Measurements from ENCODE around the gene TMEM62.

The TMEM62 gene

GRCh38 chr15:43133430-43134156 is at the start of gene TMEM62:
Gene TMEM62, plus strand, starts transcription at chr15:43133586. Its CDS starts 217 bp downstream, at chr15:43133803.
- peak; percentile 26 for DNase-seq

- DNase-seq, result no peak
Observed at GRCh38 chr15:43085921-43086320, 47.5 kb upstream of the TMEM62 start.

- no peak for DNase-seq
Observed at GRCh38 chr15:43086551-43086950, 46.8 kb upstream of the TMEM62 start.

DNA sequence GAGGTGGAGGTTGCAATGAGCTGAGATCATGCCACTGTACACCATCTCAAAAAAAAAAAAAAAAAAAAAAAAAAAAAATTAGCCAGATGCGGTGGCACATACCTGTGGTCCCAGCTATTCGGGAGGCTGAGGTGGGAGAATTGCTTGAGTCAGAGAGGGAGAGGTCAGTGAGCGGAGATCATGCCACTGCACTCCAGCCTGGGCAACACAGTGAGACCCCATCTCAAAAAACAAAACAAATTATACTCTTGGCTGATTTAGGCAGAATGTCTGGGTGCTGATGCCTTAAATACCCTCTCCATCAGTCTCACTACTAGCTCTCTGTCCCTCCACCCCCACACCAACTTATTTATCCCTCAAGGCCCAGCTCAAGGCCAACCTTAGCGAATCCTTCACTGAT is 41.5 kb upstream of the TMEM62 start:
- DNase-seq, result no peak

DNA sequence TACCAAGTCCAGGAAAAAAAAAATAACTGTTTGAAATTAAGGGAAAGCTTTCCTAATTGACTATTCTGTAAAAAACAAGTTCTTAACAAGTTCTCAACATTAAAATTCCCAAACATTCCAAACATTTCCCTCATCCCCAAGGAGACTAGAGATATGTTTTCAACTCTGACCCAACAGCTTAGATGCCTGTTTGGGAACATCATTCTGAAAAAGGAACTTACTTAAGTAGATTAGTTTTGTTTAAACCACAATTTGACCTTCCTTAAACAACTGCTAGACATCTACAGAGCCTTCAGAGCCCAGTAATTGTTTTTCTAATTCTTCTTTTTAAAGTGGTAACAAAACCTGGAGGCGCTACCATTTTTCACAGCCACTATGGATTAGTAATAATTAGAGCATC is 40.4 kb upstream of the TMEM62 start:
- no peak for DNase-seq

GRCh38 chr15:43094416-43095030 is 38.9 kb upstream of the TMEM62 start:
- no peak for DNase-seq

DNA sequence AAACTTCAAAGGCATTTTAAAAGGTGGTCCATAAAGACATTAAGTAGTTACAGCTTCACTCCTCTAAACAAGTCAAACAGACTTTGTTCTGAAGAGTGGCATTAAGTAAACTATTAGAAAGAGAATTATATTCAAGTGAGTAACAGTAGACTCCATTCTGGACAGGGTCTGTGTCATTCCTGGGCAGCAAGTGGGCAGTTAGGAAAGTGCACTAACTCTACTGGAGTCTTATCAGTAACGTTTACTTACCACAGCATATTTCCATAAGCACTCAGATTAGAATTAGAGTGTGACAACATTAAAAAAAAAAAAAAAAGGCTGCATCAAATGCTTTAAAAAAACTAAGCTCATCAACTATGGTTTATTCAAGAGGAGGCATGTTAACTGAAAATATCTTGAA is 38.1 kb upstream of the TMEM62 start:
- no peak for DNase-seq

DNA sequence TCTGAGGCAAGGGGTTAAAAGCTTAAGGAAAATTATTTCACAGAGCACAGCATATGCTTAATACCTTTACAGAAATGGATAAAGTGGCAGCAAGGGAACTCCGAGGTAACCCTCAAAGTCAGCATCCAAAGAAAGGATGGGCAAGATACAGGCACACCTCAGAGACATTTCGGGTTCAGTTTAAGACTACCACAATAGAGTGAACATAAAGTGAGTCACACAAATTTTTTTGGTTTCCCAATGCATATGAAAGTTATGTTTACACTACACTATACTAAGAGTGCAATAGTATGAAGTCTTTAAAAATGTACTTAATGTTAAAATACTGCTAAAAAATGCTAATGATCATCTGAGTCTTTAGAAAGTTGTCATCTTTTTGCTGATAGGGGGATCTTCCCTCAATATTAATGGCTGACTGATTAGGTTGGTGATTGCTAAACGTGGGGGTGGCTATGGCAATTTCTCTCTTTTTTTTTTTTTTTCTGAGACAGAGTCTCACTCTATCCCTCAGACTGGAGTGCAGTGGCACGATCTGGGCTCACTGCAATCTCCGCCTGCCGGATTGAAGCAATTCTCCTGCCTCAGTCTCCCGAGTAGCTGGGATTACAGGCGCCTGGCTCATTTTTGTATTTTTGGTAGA is 37.6 kb upstream of the TMEM62 start:
- no peak for DNase-seq

DNA sequence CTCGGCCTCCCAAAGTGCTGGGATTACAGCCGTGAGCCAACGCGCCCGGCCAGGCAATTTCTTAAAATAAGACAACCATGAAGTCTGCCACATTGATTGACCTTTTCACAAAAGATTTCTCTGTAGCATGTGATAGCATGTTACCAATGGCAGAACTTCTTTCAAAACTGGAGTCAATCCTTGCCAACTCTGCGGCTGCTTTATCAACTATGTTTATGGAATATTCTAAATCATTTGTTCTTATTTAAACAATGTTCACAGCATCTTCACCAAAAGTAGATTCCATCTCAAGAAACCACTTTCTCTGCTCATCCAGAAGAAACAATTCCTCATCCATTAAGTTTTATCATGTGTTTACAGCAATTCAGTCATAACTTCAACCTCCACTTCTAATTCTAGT is 37.0 kb upstream of the TMEM62 start:
- no peak for DNase-seq

DNA sequence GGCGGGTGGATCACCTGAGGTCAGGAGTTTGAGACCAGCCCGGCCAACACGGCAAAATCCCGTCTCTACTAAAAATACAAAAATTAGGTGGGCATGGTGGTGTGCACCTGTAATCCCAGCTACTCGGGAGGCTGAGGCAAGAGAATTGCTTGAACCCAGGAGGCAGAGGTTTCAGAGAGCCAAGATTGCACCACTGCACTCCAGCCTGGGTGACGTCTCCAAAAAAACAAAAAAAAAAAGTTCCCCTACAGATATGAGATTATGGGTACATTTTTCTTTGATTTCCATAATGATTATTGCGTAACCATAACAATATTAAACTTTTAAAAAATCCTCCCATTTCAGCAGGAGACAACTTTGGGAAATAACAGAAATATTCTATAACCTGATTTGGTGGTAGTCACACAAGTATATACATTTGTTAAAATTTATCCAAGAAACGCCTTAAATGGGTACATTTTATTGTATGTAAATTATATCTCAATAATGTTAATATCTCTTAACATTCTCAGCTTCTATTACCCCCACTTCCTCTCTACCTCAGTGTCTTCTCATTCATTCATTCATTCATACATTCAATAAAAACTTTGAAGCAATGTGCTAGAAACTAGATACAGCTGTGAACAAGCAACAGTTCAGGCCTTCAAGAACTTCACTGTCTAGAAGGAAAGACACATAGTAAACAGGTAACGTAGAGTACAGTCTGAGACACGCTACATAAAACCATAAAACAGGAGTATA is 34.1 kb upstream of the TMEM62 start:
- DNase-seq, result no peak

DNA sequence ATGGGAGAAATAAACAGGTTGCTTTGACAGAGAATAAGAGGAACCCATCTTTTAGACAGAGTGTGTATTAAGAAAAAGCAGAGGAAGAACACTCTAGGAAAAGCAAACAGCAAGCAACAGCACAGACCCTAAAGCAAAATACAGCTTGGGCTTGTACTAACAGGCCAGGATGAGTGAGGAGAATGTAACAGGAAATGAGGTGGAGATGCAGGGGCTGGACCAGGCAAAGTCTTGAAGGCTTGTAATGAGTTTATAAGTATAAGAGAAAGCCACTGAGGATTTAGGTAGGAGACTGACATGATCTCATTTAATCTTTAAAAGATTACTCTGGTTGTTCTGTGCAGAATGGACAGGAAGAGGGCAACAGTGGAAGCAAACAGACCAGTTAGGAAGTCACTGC is 32.4 kb upstream of the TMEM62 start:
- DNase-seq, result no peak

GRCh38 chr15:43102187-43102586 is 31.2 kb upstream of the TMEM62 start:
- DNase-seq, result no peak

DNA sequence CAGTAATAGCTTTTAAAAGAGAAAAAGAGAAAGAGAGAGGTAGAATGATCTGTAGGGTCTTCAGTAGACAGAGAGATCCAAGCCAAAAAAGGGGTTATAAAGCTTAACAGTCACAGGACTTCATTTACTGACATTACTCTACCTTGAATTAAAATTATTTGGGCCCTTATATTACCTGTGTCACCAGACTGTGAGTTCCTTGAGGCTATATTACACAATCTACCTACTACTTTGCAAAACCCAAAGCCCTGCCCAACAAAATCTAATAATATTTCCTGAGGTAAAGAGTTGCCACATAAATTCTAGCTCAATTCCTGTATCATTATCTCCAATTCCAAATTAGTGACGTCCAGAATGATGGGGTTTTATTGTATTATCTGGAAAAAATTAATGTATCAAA is 29.5 kb upstream of the TMEM62 start:
- no peak for DNase-seq

GRCh38 chr15:43104426-43104825 is 29.0 kb upstream of the TMEM62 start:
- DNase-seq, result no peak

GRCh38 chr15:43105077-43105736 is 28.2 kb upstream of the TMEM62 start:
- DNase-seq, result peak; percentile 0

DNA sequence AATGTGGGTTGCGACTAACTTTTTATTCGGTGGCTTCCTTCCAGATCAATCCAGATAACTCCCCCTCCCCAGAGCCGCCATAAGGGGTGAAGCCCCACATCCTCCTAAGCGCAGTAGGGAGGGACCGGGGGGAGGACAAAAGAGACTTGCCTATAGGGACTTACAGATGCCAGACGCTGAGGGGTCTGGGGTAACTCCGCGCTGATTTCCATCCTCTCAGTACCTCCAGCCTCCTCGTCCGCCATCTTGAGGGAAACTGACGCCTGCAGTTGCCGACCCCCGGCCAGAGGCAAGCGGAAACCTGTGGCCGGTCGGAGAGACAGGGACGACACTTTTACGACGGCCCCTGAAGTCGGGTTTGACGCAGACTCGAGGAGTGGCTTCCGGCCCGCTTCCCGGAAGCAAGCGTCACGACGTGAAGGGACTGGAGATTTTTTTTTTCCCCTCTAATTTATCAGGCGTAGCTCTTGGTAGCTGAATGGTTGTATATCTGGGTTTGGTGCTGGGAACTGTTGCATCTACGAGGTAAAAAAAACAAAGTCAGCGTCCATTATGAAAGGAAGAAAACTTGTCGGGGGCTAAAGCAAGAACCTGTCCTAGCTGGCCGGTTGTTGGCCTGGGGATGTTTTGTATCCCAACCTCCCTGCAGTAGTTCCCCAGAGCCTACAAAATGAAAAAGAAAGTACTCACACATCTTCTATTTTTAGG is 27.5 kb upstream of the TMEM62 start, which contains the start of gene UBR1:
TSS of gene UBR1 (minus strand) at position 261 of the 708 bp plus-strand sequence. CDS start at position 245, 16 bp downstream.
- peak; percentile 70 for DNase-seq

- no peak for DNase-seq
Observed at GRCh38 chr15:43106486-43106829, 26.9 kb upstream of the TMEM62 start.

GRCh38 chr15:43107751-43108150 is 25.6 kb upstream of the TMEM62 start:
- DNase-seq, result no peak

DNA sequence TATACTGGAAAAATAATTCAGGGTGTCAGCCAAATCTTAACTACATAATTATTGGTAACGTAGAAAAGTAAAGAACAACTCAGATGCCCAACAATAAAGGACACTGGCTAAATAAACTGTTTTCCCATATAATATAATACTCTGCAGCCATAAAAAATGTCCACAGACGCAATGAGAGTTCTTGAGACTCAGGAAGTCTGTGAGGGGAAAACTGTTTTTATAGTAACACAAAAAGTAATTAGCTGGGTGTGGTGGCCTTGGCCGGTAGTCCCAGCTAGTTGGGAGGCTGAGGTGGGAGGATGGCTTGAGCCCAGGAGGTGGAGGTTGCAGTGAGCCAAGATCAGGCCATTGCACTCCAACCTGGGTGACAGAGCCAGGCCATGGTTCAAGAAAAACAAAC is 22.0 kb upstream of the TMEM62 start:
- no peak for DNase-seq

DNA sequence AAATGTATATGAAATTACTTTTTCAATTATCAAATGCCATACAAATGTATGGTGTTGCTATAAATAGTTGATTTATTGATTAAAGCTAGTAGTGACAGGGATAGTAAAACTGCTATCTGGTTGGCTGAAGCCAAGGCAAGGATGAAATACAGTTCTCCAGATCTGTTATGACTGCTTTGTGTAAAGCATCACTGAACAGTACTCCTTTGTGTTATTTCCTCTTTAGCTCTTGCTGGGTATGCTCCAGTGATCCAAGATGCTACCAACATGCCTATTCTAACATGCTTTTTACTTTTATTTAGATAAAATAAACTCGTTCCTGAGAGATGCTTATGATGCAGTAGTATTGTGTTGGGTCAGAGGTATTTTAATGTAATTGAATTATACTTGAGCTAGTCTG is 15.1 kb upstream of the TMEM62 start:
- DNase-seq, result no peak

- DNase-seq, result no peak
Observed at GRCh38 chr15:43118829-43119228, 14.6 kb upstream of the TMEM62 start.

DNA sequence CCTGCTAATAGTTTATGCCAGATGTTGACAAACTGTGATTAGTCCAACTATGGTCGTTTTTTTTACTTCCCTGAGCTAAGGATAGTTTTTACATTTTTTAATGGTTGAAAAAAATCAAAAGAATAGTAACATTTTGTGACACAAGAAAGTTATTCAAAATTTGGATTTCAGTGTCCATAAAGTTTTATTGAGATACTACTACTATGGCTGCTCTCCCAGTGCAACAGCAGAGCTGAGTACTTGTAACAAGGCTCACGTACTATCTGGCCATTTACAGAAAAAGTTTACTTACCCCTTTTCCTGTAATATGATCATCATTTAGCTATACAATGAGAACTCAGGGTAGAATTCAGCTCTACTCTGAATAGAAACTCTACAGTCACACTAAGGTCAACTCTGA is 11.5 kb upstream of the TMEM62 start:
- DNase-seq, result no peak

All from NCI-H1092 (cell line).